ENCODE data around the gene PLD6.

The PLD6 gene

GRCh38 chr17:17225901-17226300, 19.8 kb upstream of the PLD6 start:
- DNase-seq (ENCODE audit: extremely low read depth, low read depth), result no peak
- no peak for TF ChIP-seq CTCF (IDR thresholded peaks at IDR 0.05; ENCODE audit: low read depth, low read length)

GRCh38 chr17:17224137-17224536, 18.0 kb upstream of the PLD6 start:
- TF ChIP-seq CTCF (IDR thresholded peaks at IDR 0.05; ENCODE audit: low read depth, low read length), result no peak
- DNase-seq (ENCODE audit: extremely low read depth, low read depth), result no peak

GRCh38 chr17:17223736-17224135, 17.6 kb upstream of the PLD6 start:
- DNase-seq (ENCODE audit: extremely low read depth, low read depth), result no peak
- TF ChIP-seq CTCF (IDR thresholded peaks at IDR 0.05; ENCODE audit: low read depth, low read length), result no peak

GRCh38 chr17:17221329-17221728, 15.2 kb upstream of the PLD6 start:
- no peak for DNase-seq (ENCODE audit: extremely low read depth, low read depth)
- no peak for TF ChIP-seq CTCF (IDR thresholded peaks at IDR 0.05; ENCODE audit: low read depth, low read length)

GRCh38 chr17:17220529-17220928, 14.4 kb upstream of the PLD6 start:
- TF ChIP-seq CTCF (IDR thresholded peaks at IDR 0.05; ENCODE audit: low read depth, low read length), result no peak

GRCh38 chr17:17217995-17218394, 11.9 kb upstream of the PLD6 start:
- TF ChIP-seq CTCF (IDR thresholded peaks at IDR 0.05; ENCODE audit: low read depth, low read length), result no peak
- DNase-seq (ENCODE audit: extremely low read depth, low read depth), result no peak

More at GRCh38 chr17:17220529-17220928, 14.4 kb upstream of the PLD6 start:
- DNase-seq (ENCODE audit: extremely low read depth, low read depth), result no peak

- no peak for TF ChIP-seq CTCF (IDR thresholded peaks at IDR 0.05; ENCODE audit: low read depth, low read length)
- no peak for DNase-seq (ENCODE audit: extremely low read depth, low read depth)
Measured at GRCh38 chr17:17216776-17217175, 10.6 kb upstream of the PLD6 start.
